ENCODE measurements around the gene LDAH.

DNA sequence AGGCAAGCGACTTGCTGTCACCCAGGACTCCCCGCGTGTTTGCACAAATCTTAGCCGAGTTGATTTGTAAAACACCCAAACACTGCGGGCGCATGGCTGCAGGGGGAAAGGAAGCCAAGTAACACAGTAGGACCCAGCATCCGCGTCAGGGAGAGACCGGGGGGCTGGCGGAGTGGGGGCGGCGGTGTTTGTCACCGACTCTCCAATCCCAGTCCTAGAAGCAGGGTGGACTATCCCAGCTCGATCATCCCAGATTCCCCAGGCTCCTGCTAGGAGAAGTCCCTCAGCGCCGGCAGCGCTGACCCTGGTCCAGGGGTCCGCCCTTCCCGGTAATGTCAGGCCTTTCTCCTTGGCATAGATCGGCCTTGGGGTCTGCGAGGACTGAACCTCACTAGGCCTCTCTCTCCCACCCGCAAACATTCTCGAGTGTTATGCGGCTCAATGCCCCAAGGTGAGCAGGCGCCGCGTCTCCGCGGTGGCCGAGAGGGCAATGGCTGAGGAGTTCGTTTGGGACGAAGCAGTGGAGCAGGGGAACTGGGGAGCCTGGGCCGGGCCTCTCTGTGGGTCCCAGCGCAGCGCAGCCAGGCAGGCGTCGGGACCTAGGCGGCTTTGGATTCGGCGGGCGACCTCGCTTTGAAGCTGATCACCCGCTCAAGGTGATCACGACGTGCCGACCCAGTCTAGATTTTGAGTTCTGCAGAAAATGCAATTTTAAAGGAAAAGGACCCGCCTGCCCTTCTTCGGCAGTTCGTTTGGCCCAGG, 157.5 kb downstream of the LDAH start:
- TF ChIP-seq, protein P1, sequence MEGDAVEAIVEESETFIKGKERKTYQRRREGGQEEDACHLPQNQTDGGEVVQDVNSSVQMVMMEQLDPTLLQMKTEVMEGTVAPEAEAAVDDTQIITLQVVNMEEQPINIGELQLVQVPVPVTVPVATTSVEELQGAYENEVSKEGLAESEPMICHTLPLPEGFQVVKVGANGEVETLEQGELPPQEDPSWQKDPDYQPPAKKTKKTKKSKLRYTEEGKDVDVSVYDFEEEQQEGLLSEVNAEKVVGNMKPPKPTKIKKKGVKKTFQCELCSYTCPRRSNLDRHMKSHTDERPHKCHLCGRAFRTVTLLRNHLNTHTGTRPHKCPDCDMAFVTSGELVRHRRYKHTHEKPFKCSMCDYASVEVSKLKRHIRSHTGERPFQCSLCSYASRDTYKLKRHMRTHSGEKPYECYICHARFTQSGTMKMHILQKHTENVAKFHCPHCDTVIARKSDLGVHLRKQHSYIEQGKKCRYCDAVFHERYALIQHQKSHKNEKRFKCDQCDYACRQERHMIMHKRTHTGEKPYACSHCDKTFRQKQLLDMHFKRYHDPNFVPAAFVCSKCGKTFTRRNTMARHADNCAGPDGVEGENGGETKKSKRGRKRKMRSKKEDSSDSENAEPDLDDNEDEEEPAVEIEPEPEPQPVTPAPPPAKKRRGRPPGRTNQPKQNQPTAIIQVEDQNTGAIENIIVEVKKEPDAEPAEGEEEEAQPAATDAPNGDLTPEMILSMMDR (conservative IDR thresholded peaks at IDR 0.05; ENCODE audit: low read depth, low read length), result no peak
- TF ChIP-seq EZH2 (IDR thresholded peaks at IDR 0.05; ENCODE audit: borderline replicate concordance, low read depth, low read length, poor library complexity, severe bottlenecking), result peak; percentile 78
